Astrocyte (in vitro differentiated cells and primary cell): ENCODE data around the gene SIGLEC12.

ENCODE experiments used
- EZH2 ChIP-seq: IDR thresholded peaks from 2 replicates; pipeline ENCODE4 v1.6.1; 2012; ENCODE audit warnings: mild to moderate bottlenecking, low read length, inconsistent platforms; ENCODE audit not compliant: insufficient read depth
- TF ChIP-seq, protein P1 (sequence below): IDR thresholded peaks from 2 replicates; pipeline ENCODE4 v1.5.1; 2011; ENCODE audit warnings: low read depth, mild to moderate bottlenecking, inconsistent platforms, low read length, moderate library complexity; ENCODE audit not compliant: insufficient read depth

DNA sequence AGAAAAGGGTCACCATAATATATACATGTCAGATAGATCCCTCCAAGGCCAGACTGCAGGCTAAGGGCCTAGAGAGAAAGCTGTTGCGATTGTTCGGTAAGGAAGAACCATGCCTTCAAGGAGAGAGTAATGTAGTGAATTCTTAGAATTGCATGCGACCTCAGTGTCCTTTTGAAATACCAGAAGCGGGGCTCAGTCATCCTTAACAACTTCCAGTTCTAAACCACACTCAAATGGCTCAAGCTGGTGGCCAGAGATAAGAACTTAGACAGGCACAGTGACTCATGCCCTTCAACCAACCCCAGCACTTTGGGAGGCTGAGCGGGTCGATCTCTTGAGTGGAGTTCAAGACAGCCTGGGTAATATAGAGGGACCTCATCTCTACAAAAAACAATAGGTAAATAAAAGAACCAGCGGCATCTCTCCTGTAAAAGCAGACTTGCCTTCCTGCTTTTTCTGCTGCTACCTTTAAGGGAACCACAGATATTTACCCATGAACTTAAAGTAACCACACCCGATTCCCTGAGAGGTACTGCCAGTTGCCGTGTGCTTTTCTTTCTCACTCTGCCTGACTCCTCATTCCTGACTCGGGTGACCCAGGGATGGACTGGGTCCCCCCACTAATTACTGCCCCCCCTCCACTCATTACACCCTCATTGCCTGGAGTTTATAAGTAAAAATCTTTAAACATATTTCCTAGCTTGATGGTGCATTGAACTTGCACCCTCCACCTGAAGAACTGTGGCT lies 45.2 kb upstream of the SIGLEC12 start:
- TF ChIP-seq EZH2, result no peak
- TF ChIP-seq, protein P1, sequence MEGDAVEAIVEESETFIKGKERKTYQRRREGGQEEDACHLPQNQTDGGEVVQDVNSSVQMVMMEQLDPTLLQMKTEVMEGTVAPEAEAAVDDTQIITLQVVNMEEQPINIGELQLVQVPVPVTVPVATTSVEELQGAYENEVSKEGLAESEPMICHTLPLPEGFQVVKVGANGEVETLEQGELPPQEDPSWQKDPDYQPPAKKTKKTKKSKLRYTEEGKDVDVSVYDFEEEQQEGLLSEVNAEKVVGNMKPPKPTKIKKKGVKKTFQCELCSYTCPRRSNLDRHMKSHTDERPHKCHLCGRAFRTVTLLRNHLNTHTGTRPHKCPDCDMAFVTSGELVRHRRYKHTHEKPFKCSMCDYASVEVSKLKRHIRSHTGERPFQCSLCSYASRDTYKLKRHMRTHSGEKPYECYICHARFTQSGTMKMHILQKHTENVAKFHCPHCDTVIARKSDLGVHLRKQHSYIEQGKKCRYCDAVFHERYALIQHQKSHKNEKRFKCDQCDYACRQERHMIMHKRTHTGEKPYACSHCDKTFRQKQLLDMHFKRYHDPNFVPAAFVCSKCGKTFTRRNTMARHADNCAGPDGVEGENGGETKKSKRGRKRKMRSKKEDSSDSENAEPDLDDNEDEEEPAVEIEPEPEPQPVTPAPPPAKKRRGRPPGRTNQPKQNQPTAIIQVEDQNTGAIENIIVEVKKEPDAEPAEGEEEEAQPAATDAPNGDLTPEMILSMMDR, result no peak
